SK-N-SH treated with all-trans-retinoic acid at 6 μM for 48 hours (cell line): ENCODE results near the gene CBR1.

Source experiments
- ATAC-seq: fragments of 200-7000 bp; cut with Tn5 transposase; 3 replicates; pipeline ENCODE4 v1.9.1; 2020; ENCODE audit warnings: mild to moderate bottlenecking, moderate library complexity
- BACH2 ChIP-seq: fragments of 250-450 bp; sonication (Bioruptor Pico); IDR thresholded peaks from 2 replicates; pipeline ENCODE4 v1.9.0; 2021; ENCODE audit warnings: mild to moderate bottlenecking, borderline replicate concordance
- CREB5 ChIP-seq: fragments of 250-450 bp; sonication (Bioruptor Pico); IDR thresholded peaks from 2 replicates; pipeline ENCODE4 v1.5.1; 2020; ENCODE audit warnings: low read depth, mild to moderate bottlenecking, moderate library complexity
- CSDC2 ChIP-seq: fragments of 250-450 bp; sonication (Bioruptor Pico); IDR thresholded peaks from 2 replicates; pipeline ENCODE4 v1.5.0; 2020; ENCODE audit warnings: mild to moderate bottlenecking, moderate library complexity
- CSRNP3 ChIP-seq: fragments of 250-450 bp; sonication (Bioruptor Pico); IDR thresholded peaks from 2 replicates; pipeline ENCODE4 v1.5.1; 2021; ENCODE audit warnings: mild to moderate bottlenecking, moderate library complexity
- PATZ1 ChIP-seq: fragments of 250-450 bp; sonication (Bioruptor Pico); IDR thresholded peaks from 2 replicates; pipeline ENCODE4 v1.8.0; 2020; ENCODE audit warnings: mild to moderate bottlenecking, moderate library complexity, borderline replicate concordance
- POU6F1 ChIP-seq: fragments of 250-450 bp; sonication (Bioruptor Pico); IDR thresholded peaks from 2 replicates; pipeline ENCODE4 v1.8.0; 2021; ENCODE audit warnings: low read depth, mild to moderate bottlenecking, moderate library complexity, borderline replicate concordance
- RARB ChIP-seq: fragments of 250-450 bp; sonication (Bioruptor Pico); IDR thresholded peaks from 2 replicates; pipeline ENCODE4 v1.8.0; 2021; ENCODE audit warnings: mild to moderate bottlenecking, moderate library complexity
- SNAI2 ChIP-seq: fragments of 250-450 bp; sonication (Bioruptor Pico); IDR thresholded peaks from 2 replicates; pipeline ENCODE4 v1.5.0; 2020; ENCODE audit warnings: mild to moderate bottlenecking, moderate library complexity
- TCF4 ChIP-seq: fragments of 250-450 bp; sonication (Bioruptor Pico); IDR thresholded peaks from 2 replicates; pipeline ENCODE4 v1.8.0; 2021; ENCODE audit warnings: mild to moderate bottlenecking, moderate library complexity, borderline replicate concordance
- TOX ChIP-seq: fragments of 250-450 bp; sonication (Bioruptor Pico); IDR thresholded peaks from 2 replicates; pipeline ENCODE4 v1.8.0; 2021; ENCODE audit warnings: mild to moderate bottlenecking, moderate library complexity, borderline replicate concordance
- TSHZ2 ChIP-seq: fragments of 250-450 bp; sonication (Bioruptor Pico); IDR thresholded peaks from 2 replicates; pipeline ENCODE4 v1.5.0; 2020; ENCODE audit warnings: mild to moderate bottlenecking, moderate library complexity
- ZC3H10 ChIP-seq: fragments of 250-450 bp; sonication (Bioruptor Pico); IDR thresholded peaks from 2 replicates; pipeline ENCODE4 v1.5.1; 2021; ENCODE audit warnings: mild to moderate bottlenecking, moderate library complexity
- ZFP3 ChIP-seq: fragments of 250-450 bp; sonication (Bioruptor Pico); IDR thresholded peaks from 2 replicates; pipeline ENCODE4 v1.5.0; 2020; ENCODE audit warnings: mild to moderate bottlenecking, moderate library complexity
- ZFP30 ChIP-seq: fragments of 450-650 bp; formaldehyde crosslinking; IDR thresholded peaks from 2 replicates; pipeline ENCODE4 v1.5.0; 2022; ENCODE audit warnings: mild to moderate bottlenecking, moderate library complexity
- ZNF565 ChIP-seq: fragments of 450-650 bp; formaldehyde crosslinking; conservative IDR thresholded peaks from 2 replicates; pipeline ENCODE4 v1.5.0; 2020; ENCODE audit warnings: low read depth, mild to moderate bottlenecking, moderate library complexity
- ZNF8 ChIP-seq: fragments of 450-650 bp; formaldehyde crosslinking; IDR thresholded peaks from 2 replicates; pipeline ENCODE4 v1.5.0; 2020; ENCODE audit warnings: mild to moderate bottlenecking, moderate library complexity

Gene CBR1

GRCh38 chr21:36077758-36078157 is 7.9 kb downstream of the CBR1 start:
- no peak for ATAC-seq
- TF ChIP-seq ZFP3 (CRISPR knock-in tag) = no peak
- TF ChIP-seq ZC3H10 = no peak

GRCh38 chr21:36079010-36079649 is 9.3 kb downstream of the CBR1 start:
- ATAC-seq = no peak
- TF ChIP-seq CSDC2 (CRISPR knock-in tag) (no peak), TOX (CRISPR knock-in tag) (no peak), POU6F1 (CRISPR knock-in tag) (no peak), CSRNP3 (CRISPR knock-in tag) (no peak), ZFP30 (no peak), ZNF565 (CRISPR knock-in tag) (no peak)
- TF ChIP-seq, all 23 proteins: peak for 0

GRCh38 chr21:36079671-36080070 is 9.8 kb downstream of the CBR1 start:
- no peak for ATAC-seq
- TF ChIP-seq SNAI2 (CRISPR knock-in tag) = no peak
- no peak for TF ChIP-seq BACH2 (CRISPR knock-in tag)
- TF ChIP-seq CREB5 = no peak
- TF ChIP-seq ZNF8 (CRISPR knock-in tag) = no peak
- TF ChIP-seq POU6F1 (CRISPR knock-in tag) = no peak
- no peak for TF ChIP-seq TSHZ2 (CRISPR knock-in tag)
- no peak for TF ChIP-seq CSRNP3 (CRISPR knock-in tag)
- TF ChIP-seq ZFP3 (CRISPR knock-in tag) = no peak
- TF ChIP-seq, all 23 proteins: peak for 0

- ATAC-seq = no peak
- TF ChIP-seq TCF4 (no peak), ZNF8 (CRISPR knock-in tag) (no peak), ZFP3 (CRISPR knock-in tag) (no peak), RARB (CRISPR knock-in tag) (no peak), ZC3H10 (no peak), ZNF565 (CRISPR knock-in tag) (no peak), CSRNP3 (CRISPR knock-in tag) (no peak), PATZ1 (CRISPR knock-in tag) (no peak), SNAI2 (CRISPR knock-in tag) (no peak)
Measured at GRCh38 chr21:36080386-36080785, 10.6 kb downstream of the CBR1 start.
